ENCODE data around the gene PARP1.

PARP1 gene

GRCh38 chr1:226318471-226318870 is 89.4 kb downstream of the PARP1 start:
- no peak for DNase-seq (ENCODE audit: low read depth)
- no peak overlapping the region for H3K4me3 ChIP-seq (ENCODE audit: low read depth, low read length)
- no peak for TF ChIP-seq CTCF (IDR thresholded peaks at IDR 0.05; ENCODE audit: insufficient read depth, low read depth, low read length, missing control alignments)

- TF ChIP-seq CTCF (IDR thresholded peaks at IDR 0.05; ENCODE audit: insufficient read depth, low read depth, low read length, missing control alignments), result no peak
- no peak overlapping the region for H3K4me3 ChIP-seq (ENCODE audit: low read depth, low read length)
- no peak for DNase-seq (ENCODE audit: low read depth)
These were observed 93.8 kb downstream of the PARP1 start for GRCh38 chr1:226314055-226314454.

DNA sequence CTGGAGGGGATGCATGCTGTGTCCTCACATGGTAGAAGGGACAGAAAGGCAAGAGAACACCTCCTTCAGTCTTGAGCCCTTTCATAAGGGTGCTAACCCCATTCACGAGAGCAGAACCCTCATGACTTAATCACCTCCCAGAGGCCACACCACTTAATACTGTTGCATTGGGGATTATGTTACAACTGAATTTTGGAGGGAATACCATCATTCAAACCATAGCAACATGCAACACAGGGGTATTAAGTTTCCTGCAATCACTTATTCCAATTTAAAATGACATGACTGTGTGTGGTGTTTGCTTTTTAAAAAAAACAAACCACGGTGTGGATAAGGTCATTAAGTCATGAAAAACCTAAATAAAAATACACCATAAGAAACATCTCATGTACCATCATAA is 95.8 kb downstream of the PARP1 start:
- no peak overlapping the region for H3K4me3 ChIP-seq (ENCODE audit: low read depth, low read length)
- TF ChIP-seq CTCF (IDR thresholded peaks at IDR 0.05; ENCODE audit: insufficient read depth, low read depth, low read length, missing control alignments), result no peak
- DNase-seq (ENCODE audit: low read depth), result no peak

GRCh38 chr1:226311376-226311775 is 96.5 kb downstream of the PARP1 start:
- DNase-seq (ENCODE audit: low read depth), result no peak
- H3K4me3 ChIP-seq (ENCODE audit: low read depth, low read length), result no peak overlapping the region

More at GRCh38 chr1:226311376-226311775, 96.5 kb downstream of the PARP1 start:
- no peak for TF ChIP-seq CTCF (IDR thresholded peaks at IDR 0.05; ENCODE audit: insufficient read depth, low read depth, low read length, missing control alignments)

Data from GM12865 (cell line).